Activated T-cell treated with anti-CD3 and anti-CD28 coated beads, Interleukin-2, amount 50 U/mL, for 1 hour (primary cell): ENCODE results near the gene ANGEL2.
"Not testable (repeated sequence)": the region's sequence is repeated elsewhere in the genome, so short reads cannot be mapped to it uniquely, and the experiment has no call there.

Experiments used
- DNase-seq: peaks from one replicate; pipeline ENCODE4 v3.0.0-alpha.2; 2020

ANGEL2 gene

DNA sequence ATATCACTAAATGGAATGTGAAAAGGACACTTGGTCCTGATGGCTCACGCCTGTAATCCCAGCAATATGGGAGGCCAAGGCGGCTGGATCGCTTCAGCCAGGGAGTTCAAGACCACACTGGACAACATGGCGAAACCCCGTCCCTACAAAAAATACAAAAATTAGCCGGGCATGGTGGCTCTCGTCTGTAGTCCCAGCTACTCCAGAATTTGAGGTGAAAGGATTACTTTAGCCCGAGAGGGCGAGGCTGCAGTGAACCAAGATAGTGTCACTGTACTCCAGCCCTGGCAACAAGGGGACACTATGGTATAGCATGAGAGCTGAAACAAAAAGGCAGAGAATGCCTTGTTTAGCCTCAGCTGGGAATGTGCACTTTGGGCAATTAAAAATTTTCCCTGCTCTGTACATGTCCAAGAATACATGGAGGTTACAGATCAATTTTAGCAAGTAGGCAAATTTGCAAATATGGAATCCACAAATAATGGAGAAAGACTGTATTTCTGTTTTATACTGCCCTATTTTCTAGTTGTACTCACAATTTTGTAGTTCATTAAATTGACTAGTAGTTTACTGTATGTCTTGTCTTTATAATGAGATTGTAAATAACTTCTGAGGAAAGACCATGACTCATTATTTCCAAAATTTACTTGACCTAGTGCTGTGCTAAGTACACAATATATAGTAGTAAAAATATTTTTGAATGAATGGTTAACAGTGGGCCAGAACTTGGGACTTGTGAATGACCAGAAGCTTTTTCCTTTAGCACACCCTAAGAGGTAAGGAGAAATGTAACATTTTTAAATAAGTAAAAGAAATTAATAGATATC lies 2.0 kb upstream of the ANGEL2 start:
- DNase-seq = no peak

DNA sequence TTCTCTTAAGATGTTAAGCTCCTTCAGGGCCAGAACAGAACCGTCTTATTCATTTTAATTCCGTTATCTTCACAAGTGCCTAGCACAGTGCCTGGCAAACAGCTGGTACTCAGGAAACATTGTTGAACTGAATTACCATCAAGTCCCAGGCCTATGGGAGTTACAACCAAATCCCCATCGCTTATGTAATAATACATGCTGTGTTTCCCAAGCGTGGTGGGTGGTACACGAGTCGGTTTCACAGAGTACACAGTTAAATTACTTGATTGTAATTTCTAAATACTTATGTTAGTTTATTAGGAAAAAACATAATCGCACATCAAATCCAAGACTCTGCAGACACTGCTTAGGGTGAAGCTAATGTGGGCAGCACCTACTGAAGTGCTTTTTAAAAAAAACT lies 1.0 kb downstream of the ANGEL2 start:
- DNase-seq = no peak

DNA sequence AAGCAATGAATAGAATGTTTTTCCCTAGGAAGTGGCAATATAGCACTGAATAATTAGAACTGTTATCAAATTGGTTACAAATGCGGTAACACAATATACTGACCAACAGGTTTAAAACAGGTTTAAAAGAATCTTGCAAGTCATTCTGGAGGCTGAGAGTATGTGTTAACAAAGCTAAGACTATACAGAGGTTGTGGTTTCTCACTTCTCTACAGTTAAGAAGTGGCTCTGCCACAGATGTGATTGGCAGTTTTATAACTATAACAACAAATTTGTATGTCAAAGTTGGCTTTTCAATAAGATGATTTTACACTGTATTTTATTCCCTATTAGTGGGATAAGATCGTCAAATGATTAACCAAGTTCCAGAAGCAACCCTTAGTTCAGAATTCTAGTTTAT lies 7.1 kb downstream of the ANGEL2 start:
- DNase-seq = no peak

DNA sequence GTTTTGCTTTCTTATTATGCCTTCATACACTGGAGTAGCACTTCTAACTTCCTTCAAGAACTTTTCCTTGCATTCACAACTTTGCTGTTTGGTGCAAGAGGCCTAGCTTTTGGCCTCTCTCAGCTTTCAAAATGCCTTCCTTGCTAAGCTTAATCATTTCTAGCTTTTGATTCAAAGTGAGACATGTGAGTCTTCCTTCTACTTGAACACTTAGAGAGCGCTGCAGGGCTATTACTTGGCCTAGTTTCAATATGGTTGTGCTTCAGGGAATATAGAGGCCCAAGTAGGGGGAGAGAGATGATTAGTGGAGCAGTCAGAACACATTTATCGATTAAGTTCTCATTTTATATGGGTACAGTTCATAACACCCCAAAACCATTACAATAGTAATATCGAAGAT lies 12.4 kb downstream of the ANGEL2 start:
- no peak for DNase-seq

DNA sequence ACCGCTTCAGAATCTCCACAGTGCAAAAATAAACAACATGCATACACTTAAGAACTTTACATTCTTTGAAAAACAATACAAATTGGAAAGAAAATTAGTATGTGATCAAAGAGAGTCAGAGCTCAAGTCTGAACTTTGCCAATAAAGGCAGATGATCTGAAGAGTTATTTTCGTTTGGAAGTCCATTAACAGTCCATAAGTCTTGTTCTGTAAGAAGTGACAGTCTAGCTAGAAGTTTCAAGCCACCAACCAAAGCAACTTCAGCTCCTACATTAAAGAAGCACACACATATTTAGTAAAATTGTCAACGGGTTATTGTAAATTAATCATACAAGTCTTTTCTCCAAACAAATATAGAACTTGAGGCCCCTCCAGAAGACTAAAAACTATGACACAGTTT lies 20.7 kb downstream of the ANGEL2 start:
- no peak for DNase-seq

DNA sequence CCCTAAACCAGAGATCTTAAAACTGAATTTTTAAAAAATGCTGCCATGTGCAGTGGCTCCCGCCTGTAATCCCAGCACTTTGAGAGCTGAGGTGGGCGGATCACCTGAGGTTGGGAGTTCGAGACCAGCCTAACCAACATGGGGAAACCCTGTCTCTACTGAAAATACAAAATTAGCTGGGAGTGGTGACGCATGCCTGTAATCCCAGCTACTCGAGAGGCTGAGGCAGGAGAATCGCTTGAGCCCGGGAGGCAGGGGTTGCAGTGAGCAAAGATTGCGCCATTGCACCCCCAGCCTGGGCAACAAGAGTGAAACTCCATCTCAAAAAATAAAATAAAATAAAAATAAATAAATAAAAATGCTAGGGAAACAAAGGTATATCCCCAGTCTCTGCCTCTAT lies 21.7 kb downstream of the ANGEL2 start:
- not testable (repeated sequence) for DNase-seq

DNA sequence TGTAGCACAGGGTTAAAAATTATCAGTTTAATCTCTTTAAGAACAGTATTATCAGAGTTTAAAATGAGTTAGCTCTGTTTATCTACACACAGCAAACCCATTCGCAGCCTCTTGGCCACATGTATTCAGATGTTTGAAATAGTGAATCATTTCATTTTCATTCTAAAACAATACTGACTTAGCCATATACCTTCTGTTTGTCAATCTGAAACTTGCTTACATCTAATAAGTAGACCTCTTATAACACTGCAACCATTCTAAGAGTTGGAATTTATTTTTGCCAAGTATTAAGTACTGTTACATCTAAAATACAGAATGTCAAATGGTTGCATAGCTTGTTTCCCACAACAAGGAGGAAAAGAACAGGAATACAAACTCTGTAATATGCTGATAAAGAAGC lies 25.4 kb downstream of the ANGEL2 start:
- no peak for DNase-seq

DNA sequence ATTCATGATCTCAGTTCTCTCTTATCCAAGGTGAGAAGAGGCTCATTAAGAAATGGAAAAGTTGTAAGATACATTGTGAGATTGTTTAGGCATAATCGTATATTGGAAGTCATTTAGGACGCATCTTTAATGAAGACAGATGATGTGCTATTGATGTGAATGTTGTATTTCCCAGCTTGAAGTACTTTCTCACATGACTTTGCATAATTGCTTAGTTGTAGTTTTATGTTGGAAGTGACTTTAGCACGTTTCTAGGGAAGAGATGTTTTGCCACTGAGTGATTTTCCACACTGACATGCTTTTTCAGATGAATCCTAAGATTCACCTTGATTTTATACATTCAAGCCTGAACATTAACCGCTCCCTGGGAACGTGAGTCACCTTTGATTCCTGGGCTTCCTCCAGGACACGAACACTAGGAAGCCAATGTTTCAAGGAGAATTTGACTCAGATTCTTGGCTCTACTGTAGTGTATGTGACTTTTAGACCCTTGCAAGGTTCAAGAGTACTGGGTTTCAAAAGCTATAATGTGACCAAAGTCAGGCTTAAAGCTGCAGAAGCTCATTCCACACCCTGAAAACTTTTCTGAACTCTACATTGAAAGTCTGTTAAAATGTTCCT lies 27.9 kb downstream of the ANGEL2 start:
- DNase-seq = no peak

DNA sequence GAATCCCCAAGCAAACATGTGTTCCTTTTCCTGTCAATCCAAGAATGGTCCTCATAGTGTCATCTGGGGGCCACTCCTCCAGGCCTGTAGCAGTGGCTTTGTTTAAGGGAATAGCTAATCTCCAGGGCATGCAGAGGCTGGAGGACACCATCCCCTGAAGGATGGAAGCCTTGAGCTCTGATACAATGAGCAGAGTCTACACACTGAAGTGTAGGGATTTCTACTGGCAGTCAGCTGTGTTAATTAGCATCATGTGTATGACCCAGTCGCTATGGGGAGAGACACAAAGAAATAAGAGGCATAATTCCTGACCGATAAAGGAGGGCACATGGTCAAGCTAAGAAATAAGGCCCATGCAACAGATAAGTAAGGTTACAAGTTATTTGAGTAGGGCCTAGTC lies 29.1 kb downstream of the ANGEL2 start:
- no peak for DNase-seq

DNA sequence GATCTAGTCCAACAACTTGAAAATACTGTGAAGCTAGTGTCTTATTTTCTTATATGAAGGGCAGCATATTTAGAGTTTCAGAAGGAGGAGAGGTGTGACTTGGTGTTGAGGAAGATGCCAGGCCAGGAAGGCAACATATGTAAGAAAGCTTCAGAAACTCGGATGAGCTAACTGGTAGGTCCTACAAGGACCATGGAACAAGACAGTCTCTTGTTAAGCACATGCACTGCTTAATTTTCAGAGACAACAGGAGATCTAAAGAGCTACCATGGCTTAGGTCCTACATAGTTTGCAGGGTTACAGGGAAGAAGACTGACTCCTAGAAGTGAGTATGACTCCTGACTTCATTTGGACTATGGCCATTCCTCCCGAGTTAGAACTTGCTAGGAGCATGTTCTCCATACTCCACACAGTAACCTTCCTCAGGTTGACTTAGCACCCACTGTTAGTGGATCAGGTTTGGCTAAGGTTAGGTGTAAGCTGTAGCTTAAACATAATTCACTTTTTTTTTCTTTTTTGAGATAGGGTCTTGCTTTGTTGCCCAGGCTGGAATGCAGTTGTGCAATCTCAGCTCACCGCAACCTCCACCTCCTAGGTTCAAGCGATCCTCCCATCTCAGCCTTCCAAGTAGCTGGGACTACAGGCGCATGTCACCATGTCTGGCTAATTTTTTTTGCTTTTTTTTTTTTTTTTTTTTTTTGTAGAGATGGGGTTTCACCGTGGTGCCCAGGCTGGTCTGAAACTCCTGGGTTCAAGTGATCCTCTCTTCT lies 31.0 kb downstream of the ANGEL2 start:
- no peak for DNase-seq

DNA sequence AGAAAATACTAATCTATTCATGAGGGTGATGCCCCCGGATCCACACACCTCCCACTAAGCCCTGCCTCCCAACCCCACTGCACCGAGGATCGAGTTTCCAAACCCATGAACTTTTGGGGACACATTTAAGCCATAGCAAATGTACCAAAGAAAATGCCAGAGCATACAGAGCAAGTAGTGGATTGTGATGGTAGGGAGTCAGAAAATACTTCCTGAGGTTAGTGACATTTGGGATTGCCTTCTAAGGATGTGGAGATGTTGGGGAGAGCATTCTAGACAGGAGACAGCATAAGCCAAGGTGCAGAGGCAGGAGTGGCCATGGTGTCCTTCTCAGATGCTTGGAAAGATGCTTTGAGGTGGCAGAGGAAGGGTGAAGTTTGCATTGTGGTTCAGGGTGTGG lies 32.2 kb downstream of the ANGEL2 start:
- no peak for DNase-seq

DNA sequence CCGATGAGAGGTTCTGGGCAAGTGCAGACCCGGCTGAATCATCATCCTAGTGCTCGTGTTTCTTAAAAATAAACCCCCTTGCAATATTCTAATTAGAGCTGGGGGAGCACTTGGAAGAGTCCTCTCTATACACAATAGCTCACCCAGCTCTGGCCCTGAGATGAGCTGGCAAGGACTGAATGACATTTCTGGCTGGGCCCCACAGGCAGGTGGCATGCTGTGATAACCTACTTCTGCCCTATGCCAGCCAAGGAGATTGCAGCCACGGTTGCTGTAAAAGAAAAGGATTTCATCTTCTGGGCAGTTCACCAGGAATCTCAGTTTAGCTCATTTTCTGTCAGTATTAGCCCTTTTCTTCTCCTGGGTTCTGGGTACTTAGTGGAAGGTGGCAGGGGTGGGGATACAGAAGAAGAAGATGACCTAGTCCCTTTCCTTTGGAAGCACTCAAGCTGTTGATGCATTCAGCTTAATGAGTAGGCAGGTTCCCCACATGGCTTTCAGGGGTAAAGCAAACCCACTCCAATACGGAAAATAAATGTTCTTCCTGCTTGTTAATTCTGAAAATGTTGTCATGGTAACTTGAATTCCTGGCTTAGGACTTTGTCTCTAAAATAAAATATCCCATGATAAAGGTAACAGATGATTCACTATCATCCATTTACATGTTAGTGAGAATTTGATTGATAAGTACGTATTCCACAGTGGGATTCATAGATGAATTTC lies 33.1 kb downstream of the ANGEL2 start:
- DNase-seq = no peak

DNA sequence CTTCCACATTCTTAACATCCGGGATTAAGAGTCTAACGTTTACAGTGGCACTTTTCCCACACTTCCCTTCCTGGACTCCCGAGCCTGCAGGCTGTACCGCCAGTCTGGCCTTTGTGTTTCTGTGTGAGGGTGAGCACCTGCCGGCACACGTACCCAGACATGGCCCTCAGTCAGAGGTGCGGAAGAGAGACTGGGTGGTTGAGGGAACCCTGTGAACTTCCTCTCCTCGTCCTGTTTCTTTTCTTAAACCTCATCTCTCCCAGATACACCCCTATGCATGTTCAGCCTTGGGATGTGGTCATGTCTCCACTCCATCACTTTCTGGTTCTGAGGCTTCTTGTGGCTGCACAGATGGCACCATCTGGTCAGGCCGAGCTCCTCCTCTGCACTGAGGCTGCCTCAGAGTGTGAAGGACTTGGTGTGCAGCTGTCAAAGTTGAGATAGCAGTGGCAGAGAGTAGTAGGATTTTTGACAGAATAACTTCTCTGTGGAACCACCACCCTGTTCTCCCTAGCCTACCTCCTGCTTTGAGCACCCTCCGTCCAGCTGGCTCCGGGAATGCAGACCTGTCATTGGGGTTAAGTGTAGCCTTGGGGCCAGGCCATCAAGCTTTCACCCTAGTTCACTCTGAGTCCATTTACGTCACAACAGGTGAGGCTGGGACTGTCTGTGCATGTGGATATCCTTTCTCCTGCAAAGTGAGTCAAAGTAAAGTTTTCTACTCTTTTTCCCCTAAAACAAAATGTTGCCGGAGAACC lies 33.9 kb downstream of the ANGEL2 start:
- no peak for DNase-seq

DNA sequence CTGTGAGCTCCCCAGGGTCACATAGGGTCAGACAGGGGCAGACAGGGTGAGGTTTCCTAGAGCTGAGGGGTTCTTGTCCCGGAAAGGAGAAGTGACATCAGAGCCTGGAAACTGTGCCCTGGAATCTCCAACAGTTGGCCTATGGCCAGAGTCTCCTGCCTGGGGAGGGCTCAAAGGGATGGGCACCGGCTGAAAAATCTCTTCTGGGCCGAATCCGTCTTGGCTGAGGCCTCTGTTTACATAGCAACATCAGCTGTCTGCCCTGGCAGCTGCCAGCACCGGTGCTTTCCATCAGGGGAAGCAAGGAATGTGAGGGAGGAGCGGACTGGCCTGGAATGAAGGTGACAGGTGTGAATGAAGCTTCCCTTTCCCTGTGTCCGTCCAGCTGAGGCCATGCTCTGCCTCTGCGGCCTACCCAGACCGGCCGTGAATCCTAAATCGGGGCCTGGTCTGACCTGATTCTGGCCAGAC lies 34.6 kb downstream of the ANGEL2 start:
- no peak for DNase-seq

DNA sequence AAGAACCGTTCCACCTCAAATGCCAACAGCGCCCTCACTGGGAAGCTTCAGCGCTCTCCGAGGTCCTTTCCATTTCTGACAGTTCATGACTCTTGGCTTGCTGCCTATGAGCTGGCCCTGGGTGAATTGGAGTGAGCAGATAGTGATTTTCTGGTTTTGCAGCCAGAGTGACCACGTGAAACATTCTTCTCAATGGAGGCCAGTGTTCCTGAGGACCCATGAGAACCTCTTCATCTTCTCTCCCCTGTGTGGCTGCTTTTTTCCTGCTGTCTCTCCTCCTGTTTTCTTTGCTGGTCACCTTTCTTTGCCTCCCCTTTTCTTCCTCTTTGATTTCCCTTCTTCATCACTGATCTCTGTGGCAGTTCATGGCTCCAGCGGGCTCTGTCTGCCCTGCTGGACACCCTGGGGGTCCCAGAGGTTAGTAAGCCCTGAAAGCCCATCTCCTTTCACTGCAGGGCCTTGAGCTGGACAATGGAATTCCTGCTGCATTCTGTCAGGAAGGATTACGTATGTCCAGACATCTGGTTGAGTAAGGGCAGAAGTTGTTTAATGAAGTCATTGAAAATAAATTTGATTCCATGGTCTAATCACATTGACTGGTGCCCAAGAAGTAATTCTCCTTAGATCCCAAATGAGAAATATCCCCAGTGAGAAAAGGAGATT lies 35.4 kb downstream of the ANGEL2 start:
- DNase-seq = no peak

DNA sequence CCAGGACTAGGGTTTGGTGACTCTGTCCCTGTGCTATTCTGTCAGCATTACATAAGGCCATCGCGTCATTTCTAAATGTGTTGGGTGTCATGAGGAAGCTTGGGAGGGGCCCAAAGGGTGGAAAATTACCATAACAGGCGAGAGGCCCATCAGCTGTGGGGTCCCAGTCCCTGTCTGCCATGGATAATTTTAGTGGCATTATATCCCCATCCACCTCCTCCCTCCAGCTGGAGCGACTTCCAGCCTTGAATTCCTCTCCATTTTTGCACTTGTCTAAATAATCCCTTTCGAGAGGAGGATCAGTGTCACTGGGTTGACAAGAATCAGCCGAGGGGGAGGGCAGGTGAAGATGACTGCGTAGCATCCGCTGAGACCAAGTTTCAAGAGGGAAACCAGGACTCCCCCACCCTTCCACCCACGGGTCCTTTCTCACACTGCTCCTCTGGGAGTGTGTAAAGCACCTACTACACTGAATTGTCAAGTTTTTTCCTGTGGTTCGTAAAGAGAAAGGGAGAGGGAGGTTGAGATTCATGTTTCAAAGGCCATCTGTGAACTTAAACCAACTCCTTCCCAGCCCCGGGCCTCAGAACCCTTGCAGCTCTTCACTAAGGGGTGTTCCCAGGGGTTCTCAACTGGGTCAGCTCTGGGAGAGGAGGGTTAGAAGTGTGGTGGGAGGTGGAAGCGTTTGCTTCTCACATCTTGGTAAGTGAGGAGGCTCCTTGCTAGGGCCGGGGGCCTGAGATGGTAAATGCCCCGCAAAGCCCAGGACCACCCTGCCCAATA lies 36.1 kb downstream of the ANGEL2 start:
- DNase-seq = no peak

DNA sequence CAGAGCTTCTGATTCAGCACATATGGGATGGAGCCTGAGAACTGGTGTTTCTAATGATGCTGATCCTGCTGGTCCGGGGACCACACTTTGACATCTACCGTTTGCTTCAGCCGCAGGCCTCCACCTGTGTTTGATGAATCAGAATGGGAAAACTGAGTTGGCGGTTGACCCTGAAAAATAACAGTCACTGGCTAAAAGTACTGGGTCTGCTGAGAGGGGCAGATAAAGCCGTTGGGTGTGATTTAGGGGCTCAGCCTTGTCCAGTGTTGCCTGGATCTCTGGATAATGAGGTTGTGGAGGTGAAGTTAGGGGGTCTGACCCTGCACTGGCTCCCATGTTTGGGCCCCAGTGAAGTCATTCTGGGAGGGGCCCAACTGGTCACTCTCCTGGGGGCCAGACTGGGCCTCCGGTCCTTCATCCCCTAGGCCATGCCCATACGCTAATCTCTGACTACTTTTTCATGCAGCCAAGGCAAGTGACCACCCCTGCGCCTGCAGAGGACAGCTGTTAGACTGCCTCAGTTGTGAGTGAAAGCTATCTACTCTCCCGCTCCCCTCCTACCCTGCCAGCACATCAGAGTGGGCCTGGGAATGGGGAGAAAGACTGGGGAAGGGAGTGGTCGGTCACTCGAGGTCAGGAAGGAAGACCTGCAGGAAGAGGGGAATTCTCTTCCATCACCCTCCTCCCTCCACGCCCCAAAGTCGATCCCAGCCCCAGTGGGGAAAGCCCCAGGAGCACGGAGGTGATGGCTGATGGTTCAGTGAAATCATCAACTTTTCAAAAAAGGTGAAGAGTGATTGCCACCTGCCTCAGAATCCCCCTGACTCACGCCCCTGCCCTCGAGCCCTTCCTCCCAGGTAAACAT lies 37.7 kb downstream of the ANGEL2 start:
- no peak for DNase-seq

DNA sequence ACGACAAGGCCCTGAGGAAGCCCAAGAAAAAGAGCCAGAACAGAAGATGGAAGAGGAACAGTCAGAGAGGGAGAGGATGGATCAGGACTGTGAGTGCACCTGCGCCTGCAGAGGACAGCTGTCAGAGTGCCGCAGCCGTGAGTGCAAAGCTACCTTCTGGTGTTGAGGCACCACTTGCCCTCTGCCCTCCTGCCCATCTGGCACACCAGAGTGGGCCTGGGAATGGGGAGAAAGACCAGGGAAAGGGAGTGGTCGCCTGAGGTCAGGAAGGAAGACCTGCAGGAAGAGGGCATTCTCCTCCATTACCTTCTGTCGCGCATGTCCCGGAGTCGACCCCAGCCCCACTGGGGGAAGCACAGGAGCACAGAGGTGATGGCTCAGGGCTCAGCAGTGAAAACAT lies 39.1 kb downstream of the ANGEL2 start:
- no peak for DNase-seq

DNA sequence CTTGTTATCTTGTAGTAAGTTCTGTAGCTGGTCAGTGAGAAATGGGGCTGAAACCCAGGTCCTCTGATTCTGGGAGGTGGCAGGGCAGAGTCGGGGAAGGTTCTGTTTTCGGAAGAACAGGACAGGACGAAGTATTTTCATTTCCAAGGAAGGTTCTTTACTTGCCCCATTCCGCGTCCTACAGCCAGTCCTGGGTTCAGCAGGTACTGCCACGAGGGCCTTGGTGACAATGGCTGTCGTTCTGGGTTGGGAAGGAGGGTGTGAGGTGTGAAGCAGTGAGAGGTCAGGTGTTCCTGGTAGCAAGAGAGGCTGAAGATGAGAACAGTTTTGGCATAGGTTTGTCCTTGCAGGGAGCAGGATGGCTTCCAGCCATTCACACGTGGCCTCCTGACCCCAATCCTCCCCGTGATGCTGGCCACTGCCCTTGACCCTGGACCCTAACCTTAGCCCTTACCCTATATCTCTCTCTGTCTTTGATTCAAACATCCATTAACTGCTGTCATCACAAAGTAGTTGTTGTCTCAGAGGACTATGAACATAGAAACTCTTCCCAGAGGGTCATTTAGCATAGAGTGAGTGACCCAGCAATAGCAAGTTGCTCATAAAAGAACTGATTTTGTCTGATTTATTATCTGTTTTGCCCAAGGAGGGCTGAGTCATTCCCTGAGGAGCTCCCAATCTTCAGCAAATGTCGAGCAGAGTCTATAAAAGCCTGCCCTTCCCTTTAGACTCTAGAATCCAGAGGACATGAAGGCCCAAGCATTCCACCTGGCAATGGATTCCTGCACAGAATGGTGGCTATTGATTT lies 40.4 kb downstream of the ANGEL2 start:
- DNase-seq = no peak
